ENCODE results near the gene OR10P1.
A peak's percentile ranks its signal among the peaks of the same experiment; 100 is the strongest.
"Not testable (repeated sequence)": the region's sequence is repeated elsewhere in the genome, so short reads cannot be mapped to it uniquely, and the experiment has no call there.

The OR10P1 gene, protein sequence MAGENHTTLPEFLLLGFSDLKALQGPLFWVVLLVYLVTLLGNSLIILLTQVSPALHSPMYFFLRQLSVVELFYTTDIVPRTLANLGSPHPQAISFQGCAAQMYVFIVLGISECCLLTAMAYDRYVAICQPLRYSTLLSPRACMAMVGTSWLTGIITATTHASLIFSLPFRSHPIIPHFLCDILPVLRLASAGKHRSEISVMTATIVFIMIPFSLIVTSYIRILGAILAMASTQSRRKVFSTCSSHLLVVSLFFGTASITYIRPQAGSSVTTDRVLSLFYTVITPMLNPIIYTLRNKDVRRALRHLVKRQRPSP

GRCh38 chr12:55636853-55637252, at the start of gene OR10P1:
TSS of gene OR10P1 (plus strand) at chr12:55636892. CDS start at chr12:55636892, 0 bp downstream.
- no peak for DNase-seq (ENCODE audit: low spot score)

- not testable (repeated sequence) for DNase-seq (ENCODE audit: low spot score)
Measured at GRCh38 chr12:55590152-55590551, 46.5 kb upstream of the OR10P1 start.

- no peak for DNase-seq (ENCODE audit: low spot score)
Measured at GRCh38 chr12:55607821-55608594, 28.7 kb upstream of the OR10P1 start.

GRCh38 chr12:55610598-55610997, 26.1 kb upstream of the OR10P1 start:
- no peak for DNase-seq (ENCODE audit: low spot score)

DNA sequence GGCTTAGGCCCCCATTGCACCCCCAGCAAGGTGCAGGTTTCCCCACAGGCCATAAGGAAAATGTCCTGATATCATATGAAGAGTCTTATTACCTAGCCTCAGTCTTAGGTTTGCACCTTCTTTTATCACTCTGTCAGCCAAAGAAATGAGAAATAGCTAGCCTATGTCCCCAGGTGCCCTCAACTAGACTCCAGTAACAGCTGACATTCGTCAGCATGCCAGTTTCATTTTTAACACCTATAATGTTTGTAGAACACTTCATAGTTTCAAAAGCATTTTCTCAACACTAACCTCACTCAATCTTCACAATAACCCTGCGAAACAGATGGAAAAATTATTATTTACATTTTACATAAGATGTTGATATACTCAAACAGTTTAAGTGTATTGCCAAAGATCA, 24.0 kb upstream of the OR10P1 start:
- DNase-seq (ENCODE audit: low spot score), result no peak

DNA sequence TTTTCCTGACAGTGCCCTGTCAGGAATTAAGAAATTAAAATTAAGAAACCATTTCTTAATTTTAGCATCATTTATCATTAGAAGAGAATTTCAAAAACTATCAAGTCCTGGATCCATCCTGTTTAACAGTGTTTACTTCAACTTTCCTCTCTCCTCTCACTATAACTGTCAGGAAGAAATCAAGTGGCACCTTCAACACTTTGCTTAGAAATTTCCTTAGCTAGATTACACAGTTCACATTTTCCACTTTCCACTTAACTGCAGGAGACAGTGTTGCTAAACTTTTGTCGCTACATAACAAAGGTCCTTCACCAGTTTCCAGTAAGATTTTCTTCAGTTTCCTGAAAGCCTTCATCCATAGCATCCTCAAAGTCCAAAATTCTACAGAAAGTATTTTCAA, 21.9 kb upstream of the OR10P1 start:
- DNase-seq (ENCODE audit: low spot score), result no peak

- peak; percentile 78 for DNase-seq (ENCODE audit: low spot score)
Measured at GRCh38 chr12:55619354-55620138, 17.1 kb upstream of the OR10P1 start.

GRCh38 chr12:55624056-55624455, 12.6 kb upstream of the OR10P1 start:
- DNase-seq (ENCODE audit: low spot score), result no peak

- DNase-seq (ENCODE audit: low spot score), result no peak
Measured at GRCh38 chr12:55626154-55626553, 10.5 kb upstream of the OR10P1 start.

GRCh38 chr12:55629058-55629841, 7.4 kb upstream of the OR10P1 start:
- no peak for DNase-seq (ENCODE audit: low spot score)

DNA sequence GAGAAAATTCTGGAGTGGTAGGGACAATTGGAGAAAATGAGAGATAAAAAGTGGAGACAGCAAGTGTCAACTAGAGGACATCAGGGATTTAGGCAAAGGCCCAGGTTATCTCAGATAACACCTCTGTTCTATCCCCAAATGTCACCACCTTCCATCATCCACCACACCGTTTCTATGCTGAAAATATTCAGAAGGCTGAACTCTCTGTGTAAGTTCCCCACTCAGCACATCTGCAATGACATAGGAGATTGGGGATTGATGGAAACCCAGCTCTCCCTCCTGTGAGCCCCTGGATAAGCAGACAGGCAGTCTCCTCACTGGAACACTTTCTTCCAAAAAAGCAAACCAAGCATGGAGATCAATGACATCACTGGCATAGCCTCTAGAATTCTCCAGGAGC, 5.6 kb upstream of the OR10P1 start:
- no peak for DNase-seq (ENCODE audit: low spot score)

GRCh38 chr12:55631733-55632132, 5.0 kb upstream of the OR10P1 start:
- no peak for DNase-seq (ENCODE audit: low spot score)

DNA sequence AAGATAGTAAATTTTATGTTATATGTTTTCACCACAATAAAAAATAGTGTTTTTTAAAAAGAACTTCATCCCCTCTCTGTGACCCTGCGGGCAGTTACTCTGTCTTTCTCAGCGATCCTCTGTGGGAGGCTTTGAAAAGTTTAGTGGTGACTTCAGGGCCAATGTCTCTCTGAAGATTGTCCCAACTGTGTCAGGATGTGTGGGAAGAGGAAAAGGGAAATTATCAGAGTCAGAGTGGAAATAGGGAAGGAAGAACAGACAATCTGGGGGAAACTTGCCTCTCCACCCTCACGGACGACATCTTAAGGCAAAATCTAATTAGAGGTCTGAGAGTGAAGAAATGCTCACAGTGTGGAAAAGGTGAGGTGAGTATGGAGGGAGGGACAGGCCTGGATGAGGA, 3.5 kb upstream of the OR10P1 start:
- no peak for DNase-seq (ENCODE audit: low spot score)

DNA sequence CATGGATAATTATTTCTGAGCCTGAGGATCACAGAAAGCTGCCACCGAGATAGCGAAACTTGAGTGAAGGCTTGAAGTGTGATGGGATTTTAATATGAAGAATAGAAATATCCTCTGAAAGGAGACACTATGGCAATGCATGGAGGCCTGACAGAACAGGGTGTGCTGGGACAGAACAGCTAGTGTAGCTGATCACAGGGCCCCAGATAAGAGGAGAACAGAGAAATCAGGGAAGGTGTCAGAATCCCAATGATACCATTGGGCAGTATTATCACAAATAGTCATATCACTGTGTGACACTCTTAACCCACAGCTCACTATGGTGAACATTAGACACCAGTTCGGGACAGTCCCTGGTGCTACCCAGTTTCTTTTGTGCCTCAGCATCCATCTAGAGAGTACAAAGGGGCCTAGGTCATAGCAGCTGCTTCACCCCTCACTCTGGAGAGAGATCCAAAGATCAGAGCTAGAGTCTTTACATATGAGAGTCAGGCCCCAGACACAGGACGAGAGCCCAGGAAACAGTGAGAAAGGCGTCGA, 506 bp upstream of the OR10P1 start:
- no peak for DNase-seq (ENCODE audit: low spot score)

DNA sequence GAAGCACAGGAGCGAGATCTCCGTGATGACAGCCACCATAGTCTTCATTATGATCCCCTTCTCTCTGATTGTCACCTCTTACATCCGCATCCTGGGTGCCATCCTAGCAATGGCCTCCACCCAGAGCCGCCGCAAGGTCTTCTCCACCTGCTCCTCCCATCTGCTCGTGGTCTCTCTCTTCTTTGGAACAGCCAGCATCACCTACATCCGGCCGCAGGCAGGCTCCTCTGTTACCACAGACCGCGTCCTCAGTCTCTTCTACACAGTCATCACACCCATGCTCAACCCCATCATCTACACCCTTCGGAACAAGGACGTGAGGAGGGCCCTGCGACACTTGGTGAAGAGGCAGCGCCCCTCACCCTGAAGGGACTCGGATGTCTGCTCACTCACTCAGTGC, 775 bp downstream of the OR10P1 start:
- no peak for DNase-seq (ENCODE audit: low spot score)

DNA sequence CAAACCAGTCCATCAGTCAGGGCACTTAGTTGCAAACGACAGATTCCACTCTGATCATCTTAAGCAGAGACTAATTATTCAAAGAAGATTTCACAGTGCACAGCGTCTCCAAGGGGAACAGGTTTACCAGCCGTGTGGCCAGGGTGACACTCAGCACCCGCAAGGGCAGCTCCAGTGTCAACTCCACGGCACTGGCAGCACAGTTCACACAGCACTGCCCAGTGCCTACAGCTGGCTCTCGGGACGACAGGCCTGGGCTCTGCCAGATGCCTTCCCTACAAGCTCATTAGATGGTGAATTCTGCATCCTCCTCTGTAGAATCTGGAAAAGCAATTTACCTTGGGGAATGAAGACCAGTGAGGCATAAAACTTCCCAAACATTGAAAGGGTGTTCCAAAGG, 4.9 kb downstream of the OR10P1 start:
- DNase-seq (ENCODE audit: low spot score), result no peak

GRCh38 chr12:55642267-55642666, 5.6 kb downstream of the OR10P1 start:
- peak; percentile 52 for DNase-seq (ENCODE audit: low spot score)

GRCh38 chr12:55642669-55643068, 6.0 kb downstream of the OR10P1 start:
- no peak for DNase-seq (ENCODE audit: low spot score)

- no peak for DNase-seq (ENCODE audit: low spot score)
Measured at GRCh38 chr12:55644591-55644990, 7.9 kb downstream of the OR10P1 start.

GRCh38 chr12:55647027-55647426, 10.3 kb downstream of the OR10P1 start:
- DNase-seq (ENCODE audit: low spot score), result no peak

DNA sequence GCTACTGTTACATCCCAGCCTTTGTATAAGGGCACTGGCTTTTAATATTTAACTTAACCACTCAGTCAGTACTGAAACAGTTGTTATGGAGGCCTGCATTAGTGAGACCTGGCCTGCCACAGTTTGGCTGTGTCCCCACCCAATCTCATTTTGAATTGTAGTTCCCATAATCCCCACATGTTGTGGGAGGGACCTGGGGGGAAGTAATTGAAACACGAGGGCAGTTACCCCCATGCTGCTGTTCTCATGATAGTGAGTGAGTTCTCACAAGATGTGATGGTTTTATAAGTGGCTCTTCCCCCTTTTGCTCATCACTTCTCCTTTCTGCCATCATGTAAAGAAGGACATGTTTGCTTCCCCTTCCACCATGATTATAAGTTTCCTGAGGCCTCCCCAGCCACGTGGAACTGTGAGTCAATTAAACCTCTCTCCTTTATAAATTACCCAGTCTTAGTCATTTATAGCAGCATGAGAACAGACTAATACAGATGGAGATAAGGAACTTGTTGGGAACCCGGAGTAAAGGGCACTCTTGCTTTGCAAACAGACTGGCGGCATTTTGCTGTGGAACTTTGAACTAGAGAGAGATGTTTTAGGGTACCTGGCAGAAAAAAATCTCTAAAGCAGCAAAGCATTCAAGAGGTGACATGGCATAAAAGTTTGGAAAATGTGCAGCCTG, 14.1 kb downstream of the OR10P1 start:
- DNase-seq (ENCODE audit: low spot score), result not testable (repeated sequence)
